ENCODE results near the gene DPH5.
"Not testable (repeated sequence)": the region's sequence is repeated elsewhere in the genome, so short reads cannot be mapped to it uniquely, and the experiment has no call there.

- not testable (repeated sequence) for TF ChIP-seq CTCF (IDR thresholded peaks at IDR 0.05; ENCODE audit: extremely low read depth in 1 of 2, insufficient read depth in 1 of 2, low read depth in 1 of 2, low read length in 2 of 2); POLR2AphosphoS5 (IDR thresholded peaks at IDR 0.05; ENCODE audit: insufficient read depth, low read depth, low read length); GATA2 (IDR thresholded peaks at IDR 0.05; ENCODE audit: insufficient read depth, insufficient read length, low read depth, low read length); EZH2 (IDR thresholded peaks at IDR 0.05; ENCODE audit: borderline replicate concordance, low read depth, low read length, severe bottlenecking); MAX (IDR thresholded peaks at IDR 0.05; ENCODE audit: insufficient read depth, insufficient read length); JUN (IDR thresholded peaks at IDR 0.05; ENCODE audit: borderline replicate concordance, insufficient read depth, insufficient read length, low read depth); POLR2A (IDR thresholded peaks at IDR 0.05; ENCODE audit: low read depth, low read length); MYC (IDR thresholded peaks at IDR 0.05; ENCODE audit: low read depth, low read length)
Observed at GRCh38 chr1:100949515-100950158, 75.9 kb downstream of the DPH5 start.

Measured in endothelial cell of umbilical vein (primary cell).